ENCODE results near the gene HEATR9.
"Not testable (repeated sequence)": the region's sequence is repeated elsewhere in the genome, so short reads cannot be mapped to it uniquely, and the experiment has no call there.

The HEATR9 gene, protein sequence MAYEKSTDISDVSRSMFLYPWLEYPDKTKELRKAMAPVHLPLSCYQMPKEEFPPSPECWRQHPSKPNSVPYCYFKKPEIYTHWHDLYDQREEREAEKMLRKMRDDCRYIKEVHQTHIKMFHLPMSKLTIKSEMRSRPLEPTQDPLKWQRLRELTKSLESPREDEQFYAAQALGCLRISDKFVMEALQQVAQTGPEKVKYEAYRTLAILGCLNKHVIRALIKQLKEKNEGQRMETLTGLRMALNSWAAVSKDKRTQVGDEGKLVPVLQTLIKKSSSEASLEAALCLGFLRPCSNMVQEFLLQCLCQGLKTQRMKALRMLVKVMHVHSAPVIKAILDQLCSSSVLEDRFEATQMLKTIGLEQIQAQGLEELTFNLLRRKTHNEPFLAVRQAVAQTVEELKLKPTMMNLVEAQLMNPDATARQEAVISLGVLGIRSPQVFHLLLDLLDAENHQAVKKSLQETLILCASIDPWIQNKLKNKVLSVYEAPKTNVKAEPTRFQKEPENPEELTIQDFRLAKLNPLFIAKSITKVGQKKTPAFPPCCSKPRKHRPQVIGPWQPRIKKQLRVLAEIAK
- total RNA-seq = 0 to 4.9 (median 0.15) reads per million in 18 experiments

DNA sequence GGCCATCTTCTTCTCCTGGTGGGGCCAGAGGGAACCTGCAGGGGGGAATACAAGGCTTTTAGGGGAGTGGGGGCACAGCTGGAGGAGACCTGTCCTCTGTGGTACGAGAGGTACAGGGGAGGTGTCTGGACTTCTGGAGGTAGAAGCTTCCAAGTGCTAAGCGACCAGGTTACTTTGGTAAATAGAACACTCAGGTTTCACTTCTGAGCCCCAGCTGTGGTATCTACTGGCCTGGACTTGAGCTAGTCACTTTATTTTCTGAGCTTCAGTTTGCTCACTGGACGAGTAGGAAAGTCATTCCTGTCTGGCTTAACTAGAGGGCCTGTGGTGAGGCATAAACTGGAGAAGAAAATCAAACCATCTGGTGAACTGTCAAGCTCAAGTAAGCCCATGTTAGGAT lies at the start of gene HEATR9:
Gene HEATR9, minus strand, starts transcription at position 155 of the 400 bp plus-strand sequence. Its CDS starts 149 bp downstream, at position 6.
- DNase-seq = no peak

DNA sequence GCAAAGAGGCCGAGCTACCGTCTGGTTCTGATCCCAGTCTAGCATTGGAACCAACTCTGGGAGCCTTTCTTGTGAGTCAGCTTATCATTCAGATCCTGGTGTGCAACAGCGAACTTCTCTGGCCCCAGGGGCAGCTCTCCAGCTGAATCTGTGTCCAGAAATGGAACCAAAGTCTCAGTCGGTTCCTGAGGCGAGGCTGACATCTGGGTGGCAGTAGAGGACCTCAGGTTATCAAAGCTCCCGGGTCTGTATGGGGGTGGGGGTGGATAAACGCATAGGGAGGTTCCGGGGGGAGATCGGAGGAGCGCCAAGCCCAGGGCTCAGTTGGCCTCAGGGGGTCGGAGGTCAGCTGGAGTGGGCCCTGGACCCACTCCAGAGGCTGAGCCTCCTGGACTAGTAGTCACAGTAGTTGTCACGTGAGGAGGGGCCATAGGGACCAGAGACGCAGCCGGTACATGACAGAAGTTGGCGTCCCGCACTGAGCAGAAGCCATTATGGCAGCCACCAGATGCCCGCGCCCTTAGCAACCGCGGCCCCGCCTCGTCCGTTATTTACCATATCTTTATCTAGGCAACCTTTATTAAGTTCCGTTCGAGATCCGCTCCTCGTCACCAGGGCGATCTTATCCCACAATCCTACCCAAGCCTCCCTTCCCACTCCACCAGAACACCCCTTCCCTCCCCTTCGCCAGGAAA lies 49.0 kb upstream of the HEATR9 start:
- no peak for DNase-seq

DNA sequence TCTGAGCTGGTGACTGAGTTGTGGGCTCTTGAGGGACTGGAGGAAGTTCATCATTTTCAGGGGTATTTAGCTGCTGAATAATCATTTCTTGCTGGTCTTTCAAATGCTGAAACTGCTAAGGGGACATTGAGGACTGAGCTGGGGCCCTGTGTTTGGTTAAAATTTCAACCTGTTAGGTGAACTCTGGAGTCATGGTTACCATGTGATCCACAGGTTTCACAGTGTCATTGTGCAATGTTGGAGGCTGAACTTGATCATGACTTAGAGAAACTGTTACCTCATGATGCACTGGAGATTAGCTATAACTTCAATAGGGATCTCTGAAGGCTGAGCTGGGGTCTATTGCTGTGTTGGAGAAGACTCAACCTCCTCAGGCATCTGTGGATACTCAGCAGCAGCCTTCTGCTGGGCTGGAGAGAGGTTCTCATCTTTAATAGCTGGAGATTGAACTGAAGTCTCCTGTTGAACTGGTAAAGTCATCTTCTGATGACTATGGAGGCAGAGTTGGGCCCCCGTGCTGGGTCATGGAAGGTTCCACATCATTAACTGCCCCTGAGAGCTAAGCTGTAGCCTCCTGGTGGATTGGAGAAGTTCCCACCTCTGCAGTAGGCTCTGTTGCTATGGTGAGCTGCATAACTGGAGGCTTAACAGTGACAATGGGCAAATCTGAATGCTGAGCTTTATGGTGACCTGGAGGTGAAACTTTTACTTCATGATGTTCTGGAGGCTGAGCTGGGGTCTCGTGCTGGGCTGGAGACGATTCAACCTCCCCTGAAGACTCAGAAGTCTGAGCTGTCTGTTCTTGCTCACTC lies 46.7 kb upstream of the HEATR9 start:
- DNase-seq = peak in 1 of 2 donors; percentile 24

DNA sequence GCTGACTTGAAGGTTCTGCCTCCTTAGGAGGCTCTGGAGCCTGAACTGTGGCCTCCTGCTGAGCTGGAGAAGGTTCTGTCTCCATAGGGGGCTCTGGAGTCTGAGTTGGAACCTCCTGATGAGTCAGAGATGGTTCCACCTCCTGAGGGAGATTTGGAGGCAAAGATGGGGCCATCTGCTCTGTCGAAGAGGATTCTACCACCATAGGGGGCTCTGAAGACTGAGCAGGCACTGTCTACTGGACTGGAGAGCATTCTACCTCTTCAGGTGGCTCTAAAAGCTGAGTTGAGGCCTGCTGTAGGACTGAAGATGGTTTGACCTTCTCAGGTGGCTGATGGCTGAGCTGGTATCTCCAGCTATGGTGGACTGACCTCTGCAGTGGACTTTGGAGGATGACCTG lies 45.7 kb upstream of the HEATR9 start:
- DNase-seq = no peak

DNA sequence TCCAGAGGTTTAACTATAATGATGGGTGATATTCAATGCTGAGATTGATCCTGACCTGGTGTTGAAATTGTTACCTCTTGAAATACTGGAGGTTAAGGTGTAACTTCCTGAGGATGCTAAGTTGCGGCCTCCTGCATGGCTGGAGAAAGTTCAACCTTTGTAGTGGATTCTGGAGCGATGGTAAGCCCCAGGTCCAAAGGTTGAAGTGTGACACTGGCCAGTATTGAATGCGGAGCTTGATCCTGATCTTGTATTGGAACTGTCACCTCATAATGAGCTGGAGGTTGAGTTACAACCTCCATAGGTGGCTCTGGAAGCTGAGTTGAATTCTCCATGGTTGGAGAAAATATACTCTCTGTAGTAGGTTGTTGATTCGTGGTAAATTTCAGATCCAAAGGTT lies 44.9 kb upstream of the HEATR9 start:
- DNase-seq = no peak

DNA sequence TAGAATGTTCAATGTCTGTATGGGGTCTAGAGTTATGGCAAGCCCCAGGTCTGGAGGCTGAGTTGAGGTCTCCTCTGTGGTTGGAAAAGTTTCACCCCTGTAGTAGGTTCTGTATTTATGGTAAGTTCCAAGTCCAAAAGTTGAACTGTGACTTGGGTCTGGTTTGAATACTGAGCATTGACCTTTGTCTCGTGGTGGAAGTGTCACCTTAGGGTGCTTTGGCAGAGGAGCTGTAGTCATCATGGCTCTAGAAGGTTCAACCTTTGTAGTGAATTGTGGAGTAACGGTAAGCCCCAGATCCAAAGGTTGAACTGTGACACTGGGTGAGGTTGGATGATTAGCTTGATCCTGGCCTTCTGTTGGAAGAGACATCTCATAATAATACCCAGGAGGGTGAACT lies 44.3 kb upstream of the HEATR9 start:
- no peak for DNase-seq

DNA sequence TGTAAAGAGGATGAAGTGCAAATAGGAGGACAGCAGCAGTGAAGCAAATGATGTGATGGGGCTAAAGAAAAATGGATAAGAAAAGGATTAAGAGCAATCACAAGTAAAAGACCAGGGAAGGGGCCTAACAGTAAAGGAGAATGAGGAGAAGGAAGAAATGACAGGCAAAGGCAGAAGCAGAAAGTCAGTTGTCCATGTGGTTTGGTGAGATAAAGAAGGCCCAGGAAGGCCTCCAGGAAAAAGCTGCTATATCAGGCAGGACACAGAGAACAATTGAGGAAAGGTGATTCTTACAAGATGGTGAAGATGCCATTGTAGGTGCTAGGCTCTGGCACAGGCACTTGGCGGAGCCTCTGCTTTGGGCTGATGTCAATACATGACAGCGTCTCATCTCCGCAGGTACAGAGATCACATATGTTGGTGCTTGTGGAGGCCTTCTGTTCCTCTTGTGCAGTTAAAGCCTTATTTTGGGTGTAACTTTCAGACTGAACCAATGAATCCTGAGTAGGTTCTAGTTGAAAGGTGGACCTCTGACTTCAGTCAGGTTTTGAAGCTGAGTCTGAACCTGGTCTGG lies 43.7 kb upstream of the HEATR9 start:
- no peak for DNase-seq

DNA sequence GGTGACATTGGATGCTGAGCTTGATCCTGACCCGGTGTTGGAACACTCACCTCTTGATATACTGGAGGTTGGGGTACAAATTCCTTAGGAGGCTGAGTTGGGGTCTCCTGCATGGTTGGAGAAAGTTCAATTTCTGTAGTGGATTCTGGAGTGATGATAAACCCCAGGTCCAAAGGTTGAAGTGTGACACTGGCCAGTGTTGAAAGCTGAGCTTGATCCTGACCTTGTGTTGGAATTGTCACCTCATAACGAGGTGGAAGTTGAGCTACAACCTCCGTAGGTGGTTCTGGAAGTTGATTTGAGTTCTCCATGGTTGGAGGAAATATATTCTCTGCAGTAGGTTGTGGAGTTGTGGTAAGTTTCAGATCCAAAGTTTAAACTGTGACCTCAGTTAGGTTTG lies 40.7 kb upstream of the HEATR9 start:
- DNase-seq = no peak

DNA sequence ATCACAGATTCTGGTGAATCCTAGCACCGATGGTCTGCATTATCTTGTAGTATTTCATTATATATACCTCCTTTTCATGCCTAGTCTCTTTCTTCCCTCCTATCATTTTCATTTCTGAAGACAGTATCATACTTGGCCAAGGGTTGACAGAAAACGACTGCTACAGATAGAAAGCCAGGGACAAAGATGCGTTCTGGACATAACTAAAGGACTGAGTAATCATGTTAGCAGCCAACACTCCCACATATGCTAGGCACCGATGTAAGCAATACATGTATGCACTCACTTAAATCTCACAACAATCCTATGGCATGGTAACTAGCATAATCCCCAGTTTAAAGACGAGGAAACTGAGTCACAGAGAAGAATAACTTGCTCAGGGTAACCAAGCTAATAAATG lies 39.0 kb upstream of the HEATR9 start:
- no peak for DNase-seq

DNA sequence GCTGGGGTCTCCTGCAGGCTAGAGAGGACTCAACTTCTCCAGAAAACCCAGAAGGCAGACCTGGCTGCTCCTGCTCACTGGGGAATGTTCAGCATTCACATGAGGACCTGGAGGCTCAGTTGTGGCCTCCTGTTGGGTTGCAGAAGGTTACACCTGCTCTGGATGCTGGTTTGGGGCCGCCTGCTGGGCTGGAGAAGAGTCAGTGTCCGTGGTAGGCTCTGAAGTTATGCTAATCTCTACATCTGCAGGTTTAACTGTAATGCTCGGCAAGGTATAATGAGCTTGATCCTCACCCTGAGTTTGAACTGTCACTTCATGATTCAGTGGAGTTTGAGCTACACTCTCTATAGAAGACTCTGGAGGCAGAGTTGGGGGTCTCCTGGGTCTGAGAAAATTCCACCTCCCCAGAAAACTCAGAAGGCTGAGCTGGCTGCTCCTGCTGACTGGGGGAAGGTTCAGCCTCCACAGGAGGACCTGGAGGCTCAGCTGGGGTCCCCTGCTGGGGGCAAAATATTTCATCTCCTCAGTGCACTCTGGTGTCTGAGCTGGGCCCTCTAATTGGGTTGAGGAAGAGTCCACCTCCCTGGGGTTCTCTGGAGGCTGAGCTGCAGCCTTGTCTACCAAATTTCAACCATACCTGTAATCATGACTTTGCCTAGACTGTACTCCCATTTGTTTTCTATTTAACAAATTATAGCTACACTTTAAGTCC lies 38.4 kb upstream of the HEATR9 start:
- DNase-seq = no peak

DNA sequence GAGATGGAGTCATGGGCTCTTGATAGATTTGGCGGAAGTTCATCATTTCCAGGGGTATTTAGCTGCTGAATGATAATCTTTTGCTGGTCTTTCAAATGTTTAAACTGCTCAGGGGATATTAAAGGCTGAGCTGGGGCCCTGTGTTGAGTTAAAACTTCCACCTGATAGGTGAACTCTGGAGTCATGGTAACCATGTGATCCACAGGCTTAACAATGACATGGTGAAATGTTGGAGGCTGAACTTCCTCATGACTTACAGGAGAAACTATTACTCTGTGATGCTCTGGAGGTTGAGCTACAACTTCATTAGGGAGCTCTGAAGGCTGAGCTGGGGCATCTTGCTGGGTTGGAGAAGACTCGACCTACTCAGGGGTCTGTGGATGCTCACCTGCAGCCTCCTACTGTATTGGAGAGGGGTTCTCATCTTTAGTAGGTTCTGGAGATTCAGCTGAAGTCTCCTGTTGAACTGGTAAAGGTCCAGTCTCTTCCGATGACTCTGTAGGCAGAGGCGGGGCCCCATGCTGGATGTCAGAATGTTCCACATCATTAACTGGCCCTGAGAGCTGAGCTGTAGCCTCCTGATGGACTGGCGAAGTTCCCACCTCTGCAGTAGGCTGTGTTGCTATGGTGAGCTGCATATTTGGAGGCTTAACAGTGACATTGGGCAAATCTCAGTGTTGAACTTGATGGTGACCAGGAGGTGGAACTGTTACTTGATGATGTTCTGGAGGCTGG lies 37.7 kb upstream of the HEATR9 start:
- no peak for DNase-seq

DNA sequence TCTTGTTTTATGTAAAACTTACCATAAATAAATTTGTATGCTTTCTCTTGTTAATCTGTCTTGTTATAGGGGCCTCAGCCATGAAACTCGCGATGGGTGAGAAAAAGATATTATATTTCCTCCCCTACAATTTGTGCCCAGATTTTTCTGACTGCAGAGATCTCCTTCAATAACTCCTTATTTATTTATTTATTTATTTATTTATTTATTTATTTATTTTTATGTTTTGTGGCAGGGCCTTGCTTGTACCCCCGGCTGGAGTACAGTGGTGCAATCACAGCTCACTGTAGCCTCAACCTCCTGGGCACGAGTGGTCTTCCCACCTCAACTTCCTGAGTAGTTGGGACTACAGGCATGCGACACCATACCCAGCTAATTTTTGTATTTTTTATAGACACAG lies 34.8 kb upstream of the HEATR9 start:
- DNase-seq = no peak

DNA sequence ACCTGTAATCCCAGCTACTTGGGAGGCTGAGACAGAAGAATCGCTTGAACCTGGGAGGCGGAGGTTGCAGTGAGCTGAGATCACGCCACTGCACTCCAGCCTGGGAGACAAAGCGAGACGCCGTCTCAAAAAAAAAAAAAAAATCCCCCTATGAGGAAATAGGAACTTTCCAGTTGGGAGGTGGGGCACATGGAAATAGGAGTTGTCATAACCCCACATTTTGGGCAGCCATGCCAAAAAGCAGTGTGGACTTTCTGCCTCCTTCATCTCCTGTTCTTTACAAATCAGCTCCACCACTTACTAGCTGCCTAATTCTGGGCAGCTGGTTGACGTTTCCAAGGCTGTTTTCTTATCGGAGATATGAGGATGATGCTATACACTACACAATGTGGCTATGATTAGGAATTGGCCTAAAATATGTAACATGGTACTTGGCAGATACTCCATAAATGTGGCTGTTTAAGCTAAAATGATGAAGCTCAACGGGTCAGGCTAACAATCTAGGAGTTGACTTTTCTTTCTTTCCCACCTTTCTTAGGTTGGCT lies 33.0 kb upstream of the HEATR9 start:
- no peak for DNase-seq

DNA sequence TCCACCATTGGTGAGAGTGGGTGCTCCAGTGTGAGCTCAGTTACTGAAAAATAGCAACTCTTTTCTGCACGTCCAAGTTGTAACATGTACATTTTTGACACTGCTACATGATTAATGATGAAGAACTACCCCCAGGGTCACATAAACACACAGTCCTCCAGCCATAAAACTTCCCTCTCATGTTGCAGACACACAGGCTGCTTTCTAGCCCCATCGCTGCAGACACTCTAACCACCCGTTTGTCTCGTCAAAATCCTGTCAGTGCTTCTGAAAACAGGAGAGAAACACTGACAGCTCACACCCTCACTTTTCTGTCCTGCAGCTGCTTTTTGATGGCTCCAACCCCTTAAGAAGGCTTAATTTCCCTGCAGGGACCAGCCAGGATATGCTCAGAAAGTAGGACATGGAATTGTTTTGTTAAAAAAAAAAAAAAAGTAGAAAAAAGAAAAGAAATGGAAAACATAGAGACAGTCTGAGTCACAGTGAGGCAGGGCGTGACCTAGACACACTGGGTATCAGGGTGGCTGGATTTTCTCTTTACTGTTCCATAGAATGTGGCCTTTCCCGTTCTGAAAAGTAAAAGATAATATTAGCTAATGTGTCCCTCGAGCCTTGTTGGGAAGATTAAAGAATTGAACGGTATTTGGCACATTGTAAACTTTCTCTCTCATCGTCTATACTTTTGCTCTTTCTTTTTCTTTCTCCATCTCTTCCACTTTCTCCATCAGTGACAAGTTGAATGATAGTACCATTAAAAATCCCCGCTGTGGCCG lies 32.2 kb upstream of the HEATR9 start:
- no peak for DNase-seq

DNA sequence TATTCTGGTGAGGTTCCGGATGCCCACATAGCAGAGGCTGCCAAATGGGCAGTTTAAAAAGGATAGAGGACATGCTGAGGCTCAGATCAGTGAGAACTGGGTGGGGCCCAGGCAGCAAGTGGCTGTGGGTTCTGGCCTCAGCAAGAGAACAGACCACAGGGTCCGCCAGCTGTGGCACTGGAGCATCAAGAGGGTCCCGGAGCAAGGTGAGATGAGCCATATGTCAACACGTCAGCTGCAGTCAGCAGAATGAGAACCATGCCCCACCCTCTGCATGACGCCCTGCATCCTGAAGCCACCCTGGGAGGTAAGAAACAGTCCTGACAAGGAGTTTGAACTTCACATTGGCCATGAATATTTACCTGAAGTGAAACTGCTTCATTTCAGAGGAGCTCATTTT lies 31.6 kb upstream of the HEATR9 start:
- no peak for DNase-seq

DNA sequence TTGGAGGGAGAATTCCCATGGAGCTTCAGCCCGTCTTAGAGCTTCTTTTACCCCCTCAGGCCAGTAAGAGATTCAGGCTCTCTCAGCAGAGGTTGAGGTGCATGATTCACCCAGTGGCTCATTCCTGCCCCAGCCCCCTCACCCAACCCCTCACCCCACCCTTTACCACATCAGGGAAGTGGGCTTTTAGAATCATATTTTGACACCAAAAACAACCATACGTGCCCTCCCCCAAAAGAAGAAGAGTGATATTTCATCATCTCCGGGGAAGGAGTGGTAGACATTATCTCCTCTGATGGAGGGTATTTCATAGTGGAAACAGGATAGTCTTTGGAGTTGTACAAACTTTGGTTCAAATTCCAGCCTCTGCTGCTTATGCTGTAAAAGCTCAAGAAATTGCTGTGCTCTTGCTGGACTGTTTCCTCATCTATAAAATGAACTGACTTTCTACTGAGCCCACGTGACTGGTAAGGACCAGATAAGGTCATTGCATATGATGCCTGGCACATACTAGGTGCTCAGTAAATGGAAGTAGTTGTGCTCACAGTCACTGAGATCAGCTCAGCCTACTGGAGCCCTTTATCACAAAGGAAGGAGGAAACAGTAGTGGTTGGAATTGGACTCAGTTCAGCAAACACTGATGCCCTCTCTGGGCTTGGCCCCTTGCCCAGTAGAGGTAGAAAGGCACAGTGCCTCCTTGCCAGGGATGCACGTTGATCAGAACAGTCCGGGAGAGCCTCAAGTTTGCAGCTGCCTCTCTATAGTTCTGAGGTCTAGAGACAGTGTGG lies 29.8 kb upstream of the HEATR9 start:
- peak; percentile 9 to 22 for DNase-seq

DNA sequence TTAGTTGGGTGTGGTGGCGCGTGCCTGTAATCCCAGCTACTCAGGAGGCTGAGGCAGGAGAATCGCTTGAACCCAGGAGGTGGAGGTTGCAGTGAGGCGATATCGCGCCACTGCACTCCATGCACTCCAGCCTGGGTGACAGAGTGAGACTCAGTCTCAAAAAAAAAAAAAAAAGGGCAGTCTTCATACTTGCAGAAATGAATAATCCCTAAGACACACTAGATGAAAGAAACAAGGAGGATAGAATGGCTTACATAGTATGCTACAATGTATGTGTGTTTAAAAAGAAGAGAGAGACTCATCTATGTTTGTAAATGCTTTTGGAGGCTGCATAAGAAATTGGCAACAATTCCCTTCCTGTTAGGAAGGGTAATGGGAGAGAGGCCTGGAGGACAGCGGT lies 29.1 kb upstream of the HEATR9 start:
- DNase-seq = not testable (repeated sequence)

DNA sequence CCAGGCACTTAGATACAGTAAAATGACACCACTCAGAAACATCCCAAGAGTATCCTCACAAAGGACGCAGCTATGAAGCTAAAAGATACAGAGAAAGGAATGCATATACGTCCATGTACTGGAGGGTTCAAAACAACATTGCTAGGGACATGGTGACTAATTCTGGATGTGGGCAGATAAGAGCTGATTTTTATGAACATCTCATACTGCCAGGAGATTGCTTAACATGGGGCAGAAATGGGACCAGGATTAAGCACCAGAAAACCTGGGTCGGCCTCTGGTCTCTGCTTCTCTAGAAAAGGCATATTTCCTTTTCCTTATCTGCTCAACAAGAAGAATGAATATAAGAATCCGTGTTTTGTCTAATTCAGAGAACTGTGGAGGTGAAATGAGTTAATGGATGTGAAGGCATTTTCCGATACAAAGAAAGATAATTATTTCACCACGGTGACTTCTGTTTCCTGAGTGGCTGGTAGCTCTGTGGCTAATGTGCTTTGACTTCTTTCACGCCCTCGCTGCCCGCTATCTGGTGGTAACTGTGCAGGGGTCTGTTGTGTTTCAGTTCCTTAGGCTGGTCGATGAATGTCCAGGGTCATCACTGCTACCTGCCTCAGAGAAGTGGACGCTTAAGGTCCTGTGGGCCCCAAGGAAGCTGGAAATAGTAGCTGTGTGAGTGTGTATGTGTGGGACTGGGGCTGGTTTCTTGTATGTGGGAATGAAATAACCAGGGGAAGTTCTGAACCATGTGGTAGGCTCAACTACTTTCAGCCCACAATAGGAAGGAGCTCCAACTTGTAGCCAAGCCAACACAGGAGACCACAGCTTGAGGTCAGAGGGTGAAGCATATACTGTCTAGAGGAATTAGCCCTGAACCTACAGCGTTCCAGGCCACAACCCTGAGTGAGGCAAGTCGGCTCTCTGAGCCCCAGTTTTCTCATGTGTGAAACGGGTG lies 27.2 kb upstream of the HEATR9 start:
- DNase-seq = peak; percentile 79 to 89

Measured in inflammatory macrophage (primary cell).